Measurements from ENCODE around the gene EEF1AKMT3.

The EEF1AKMT3 gene

DNA sequence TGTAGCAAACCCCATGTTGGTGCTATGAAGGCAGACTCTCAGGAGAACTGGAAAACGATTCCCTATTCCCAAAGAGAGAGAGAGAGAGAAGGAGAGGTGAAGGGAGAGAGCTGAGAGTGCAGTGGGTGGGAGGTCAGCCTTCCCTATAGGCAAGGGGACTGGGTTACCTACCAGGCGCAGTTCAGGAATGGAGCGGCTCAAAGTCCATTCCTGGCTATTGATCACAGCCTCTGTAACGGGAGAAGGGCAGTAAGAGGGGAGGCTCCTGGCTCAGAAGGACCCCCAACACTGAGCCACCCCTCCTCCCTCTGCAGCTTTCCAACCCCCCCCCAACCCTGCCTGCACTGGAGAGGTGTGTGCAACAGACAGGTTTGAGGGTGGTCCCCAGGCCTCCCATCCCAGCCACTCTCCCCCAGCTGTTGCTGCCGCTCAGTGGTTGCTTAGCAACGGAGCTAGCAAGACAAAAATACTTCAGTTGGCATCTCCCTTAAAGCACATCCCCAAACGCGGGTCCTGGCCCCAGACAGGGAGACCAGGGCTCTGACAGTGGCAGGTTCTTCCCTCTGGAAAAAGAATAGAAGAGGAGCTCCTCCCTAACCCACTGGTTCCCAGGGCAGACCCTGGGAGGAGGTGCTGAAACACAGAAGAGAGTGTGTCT, 37.1 kb upstream of the EEF1AKMT3 start:
- DNase-seq, result no peak

DNA sequence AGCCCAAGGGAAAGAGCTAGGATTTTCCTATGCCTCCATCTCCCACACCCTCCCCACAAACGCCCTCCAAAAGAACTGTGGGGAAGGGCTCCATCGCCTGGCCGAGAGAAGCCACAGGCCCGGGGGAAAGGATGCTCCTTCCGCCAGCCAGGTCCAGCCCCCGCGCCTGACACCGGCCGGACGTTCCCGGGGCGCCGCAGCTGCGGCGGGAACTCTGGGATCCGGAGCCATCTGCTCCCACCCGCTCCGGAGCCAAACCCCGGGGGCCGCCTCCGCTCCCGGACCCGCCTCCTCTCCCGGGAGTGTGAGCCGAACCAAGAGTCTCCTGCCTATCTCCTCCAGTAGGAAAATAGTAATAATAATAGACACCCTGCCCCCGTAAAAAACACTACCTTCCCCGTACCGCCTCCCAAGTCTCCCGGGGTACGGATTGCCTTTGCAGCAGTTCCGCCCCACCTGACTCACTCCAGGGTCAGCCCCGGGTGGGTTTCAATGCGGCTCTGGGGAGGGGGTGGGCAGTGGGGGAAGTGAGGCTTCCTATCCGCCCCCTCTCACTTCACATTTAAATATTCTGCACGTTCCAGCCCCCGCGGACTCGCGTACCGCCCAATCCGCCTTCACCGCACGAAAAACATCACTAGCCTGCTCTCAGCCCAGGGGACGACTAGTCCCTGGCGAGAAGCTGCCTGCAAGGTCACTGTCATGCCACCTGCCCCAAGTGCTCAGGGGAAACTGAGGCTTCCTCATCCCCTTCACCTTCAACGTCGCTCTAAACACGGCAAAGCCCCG, 36.3 kb upstream of the EEF1AKMT3 start:
- peak; percentile 21 for DNase-seq

DNA sequence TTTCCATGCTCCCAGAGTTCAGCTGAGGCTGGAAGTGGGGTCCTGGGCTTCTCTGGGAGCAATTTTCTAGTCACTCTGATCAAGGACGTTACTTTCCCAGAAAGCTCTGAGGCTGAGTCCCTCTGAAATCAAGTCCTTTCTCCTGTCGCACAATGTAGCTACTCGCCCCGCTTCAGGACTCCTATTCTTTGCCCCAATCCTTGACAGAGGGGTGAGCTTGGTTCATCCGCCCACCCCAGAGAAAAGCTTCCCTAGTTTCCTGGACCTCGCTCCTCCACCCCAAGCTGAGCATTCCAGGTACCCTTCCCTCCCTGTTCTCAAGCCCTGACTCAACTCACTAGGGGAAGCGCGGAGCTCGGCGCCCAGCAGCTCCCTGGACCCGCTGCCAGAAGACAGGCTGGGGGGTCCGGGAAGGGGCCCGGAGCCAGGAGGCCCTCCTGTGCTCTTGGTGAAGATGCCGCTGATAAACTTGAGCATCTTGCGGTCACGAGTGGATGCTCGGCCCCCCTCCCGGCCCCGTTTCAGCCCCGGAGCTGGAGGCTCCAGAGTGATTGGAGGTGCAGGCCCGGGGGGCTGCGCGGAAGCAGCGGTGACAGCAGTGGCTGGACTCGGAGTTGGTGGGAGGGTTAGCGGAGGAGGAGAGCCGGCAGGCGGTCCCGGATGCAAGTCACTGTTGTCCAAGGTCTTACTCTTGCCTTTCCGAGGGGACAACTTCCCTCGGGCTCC, 35.5 kb upstream of the EEF1AKMT3 start:
- no peak for DNase-seq

DNA sequence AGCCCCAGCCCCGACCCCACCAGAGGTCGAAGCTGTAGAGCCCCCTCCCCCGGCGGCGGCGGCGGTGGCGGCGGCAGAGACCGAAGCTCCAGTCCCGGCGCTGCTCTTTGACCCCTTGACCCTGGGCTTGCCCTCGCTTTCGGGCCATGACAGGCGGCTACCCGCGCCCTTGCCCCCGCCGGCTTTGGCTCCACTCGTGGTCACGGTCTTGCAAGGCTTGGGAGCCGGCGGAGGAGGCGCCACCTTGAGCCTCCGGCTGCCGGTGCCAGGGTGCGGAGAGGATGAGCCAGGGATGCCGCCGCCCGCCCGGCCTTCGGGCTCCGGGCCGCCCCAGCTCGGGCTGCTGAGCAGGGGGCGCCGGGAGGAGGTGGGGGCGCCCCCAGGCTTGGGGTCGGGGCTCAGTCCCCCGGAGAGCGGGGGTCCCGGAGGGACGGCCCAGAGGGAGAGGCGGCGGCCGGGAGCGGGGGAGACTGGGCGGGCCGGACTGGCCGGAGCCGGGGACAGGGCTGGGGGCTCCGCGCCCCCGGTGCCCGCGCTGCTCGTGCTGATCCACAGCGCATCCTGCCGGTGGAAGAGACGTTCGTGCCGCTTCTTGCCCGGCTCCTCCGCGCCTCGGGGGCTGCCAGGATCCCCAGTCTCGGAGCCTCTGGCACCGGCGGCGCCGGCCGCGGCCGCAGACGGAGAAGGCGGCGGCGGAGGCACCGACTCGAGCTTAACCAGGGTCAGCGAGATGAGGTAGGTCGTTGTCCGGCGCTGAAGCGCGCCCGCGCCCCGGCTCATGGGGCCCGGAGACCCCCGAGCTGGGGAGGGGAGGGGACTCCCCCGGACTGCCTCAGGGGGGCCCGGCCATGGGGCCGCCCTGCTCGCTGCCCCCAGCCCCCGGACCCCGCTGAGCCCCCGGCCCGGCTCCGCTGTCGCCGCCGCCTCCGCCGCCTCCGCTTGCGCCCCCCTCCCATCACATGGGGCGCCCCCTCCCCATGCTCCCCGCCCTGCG, 34.6 kb upstream of the EEF1AKMT3 start:
- no peak for DNase-seq

DNA sequence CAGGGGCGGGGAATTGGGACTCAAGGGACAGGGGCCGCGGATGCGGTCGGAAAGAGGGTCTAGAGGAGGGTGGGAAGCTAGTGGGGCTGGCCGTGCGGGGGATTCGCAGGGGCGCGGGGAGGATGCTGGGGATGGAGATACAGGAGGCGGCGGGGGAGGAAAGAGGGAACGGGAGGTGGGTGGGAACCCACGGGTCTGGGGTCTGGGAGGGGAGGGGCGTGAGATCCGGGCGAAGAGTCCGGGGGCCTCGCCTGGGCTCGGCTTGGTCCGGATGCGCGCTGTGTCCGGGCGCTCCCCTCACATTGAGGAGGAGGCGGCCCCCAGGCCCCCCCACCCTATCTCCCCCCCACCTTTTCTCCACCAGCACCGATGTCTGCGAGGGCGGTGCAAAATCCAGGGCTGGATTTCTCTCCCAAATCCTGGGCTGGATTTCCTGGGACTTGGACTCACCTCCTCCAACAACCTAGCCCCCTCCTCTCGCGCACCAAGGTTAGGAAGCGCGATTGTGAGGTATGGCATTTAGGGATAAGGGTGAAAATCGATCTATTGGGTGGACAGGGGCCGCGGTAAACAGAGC, 33.7 kb upstream of the EEF1AKMT3 start, which contains the start of gene AGAP2:
Gene AGAP2 (minus strand): TSS at position 82 of the 577 bp plus-strand sequence. CDS start 496 bp downstream, outside the sequence.
- DNase-seq, result no peak

DNA sequence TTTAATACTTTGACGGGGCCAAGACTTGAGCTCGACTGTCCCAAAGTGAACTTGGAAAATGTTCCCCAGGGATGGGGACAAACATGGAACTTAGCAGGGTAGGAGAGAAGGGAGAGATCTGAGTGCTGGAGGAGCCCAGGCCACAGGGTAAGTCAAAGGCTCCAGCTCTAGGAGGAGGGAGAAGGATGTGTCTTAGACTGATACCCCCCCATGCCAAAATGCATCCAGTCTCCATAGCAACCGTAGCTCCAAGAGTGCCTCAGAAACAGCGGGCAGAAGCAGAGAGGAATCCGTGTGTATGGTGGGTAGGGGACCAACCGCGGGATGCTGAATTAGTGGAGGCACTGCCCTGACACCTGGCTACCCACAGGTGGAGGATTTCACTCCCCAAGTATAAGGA, 33.0 kb upstream of the EEF1AKMT3 start:
- DNase-seq, result no peak

DNA sequence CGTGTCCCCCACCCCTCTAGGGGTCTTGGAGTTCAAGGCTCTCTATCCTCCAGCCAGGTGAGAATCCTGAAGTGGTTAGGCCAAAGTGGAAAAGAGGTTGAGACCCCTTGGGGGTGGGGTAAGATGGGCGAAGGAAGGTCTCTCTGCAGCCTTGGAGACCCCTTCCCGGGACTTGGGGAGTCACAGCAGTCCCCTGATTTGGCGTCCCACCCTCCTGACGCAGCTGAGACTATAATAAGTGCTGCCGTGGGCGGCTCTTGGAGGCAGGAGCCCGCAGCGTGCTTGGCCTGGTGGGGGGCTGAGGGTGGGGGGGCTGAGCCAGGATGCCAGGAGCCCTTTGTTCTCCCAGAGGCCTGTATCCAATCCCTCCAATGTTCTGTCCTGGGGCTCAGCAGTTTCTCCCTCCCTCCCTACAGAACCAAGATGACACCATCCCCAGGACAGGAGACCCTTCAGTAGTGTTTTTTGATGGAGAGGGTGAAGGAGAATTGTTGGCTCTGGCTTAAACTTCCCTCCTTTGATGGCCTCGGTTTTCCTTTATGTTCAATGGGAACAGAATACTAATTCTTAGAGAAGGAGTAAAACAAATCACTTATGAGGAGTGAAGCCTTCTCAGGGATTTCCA, 32.4 kb upstream of the EEF1AKMT3 start:
- no peak for DNase-seq

DNA sequence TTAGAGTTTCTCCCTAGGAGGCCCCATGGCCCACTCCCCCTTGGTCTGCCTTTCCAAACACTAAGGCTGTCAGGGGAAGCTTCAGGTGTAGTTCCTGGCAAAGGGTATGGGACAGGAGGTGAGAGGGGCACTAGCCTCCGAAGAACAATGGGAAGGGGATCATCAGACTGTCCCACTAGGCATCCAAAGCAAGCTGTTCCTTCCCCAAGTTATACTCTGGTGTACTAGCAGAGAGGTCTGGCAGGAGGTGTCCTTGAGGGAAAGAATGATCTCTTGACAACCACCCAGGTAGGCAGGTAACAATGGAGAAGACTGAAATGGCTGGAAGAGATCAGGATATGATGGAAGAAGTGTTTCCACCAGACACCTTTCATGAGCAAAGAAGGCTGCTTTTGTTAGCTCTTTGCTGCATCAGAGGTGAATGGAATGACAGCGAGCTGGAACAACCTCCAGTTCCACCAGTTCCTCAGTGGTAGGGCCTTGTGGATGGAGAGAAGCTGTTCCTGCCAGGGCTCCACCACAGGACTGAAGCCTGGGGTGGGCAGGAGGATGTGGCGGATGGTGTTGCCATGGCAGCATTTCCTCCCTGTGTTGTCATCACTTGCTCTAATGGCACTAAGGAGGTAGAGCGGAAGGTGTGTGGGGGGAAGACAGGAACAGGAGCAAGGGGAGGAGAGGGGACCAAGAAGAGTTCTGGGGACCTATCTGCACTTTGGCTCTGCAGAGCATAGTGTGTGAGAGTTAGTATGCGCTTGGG, 31.6 kb upstream of the EEF1AKMT3 start:
- DNase-seq, result no peak

DNA sequence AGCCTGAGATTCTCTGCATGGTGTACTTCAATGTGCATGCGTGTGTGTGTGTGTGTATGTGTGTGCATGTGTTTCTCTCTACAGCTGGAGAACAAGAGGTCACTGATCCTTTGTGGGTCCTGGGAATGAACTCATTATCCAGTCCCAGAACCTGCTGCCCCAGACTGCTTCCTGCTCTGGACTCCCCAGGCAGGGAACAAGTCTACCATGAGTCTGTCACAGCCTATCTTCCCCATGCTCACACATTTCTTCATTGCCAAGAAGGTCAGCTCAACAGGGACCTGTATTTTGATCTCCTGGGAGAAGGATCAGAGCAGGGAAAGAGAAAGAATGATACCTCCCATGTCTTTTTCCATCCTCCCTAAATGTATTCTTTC, 31.0 kb upstream of the EEF1AKMT3 start:
- DNase-seq, result no peak

DNA sequence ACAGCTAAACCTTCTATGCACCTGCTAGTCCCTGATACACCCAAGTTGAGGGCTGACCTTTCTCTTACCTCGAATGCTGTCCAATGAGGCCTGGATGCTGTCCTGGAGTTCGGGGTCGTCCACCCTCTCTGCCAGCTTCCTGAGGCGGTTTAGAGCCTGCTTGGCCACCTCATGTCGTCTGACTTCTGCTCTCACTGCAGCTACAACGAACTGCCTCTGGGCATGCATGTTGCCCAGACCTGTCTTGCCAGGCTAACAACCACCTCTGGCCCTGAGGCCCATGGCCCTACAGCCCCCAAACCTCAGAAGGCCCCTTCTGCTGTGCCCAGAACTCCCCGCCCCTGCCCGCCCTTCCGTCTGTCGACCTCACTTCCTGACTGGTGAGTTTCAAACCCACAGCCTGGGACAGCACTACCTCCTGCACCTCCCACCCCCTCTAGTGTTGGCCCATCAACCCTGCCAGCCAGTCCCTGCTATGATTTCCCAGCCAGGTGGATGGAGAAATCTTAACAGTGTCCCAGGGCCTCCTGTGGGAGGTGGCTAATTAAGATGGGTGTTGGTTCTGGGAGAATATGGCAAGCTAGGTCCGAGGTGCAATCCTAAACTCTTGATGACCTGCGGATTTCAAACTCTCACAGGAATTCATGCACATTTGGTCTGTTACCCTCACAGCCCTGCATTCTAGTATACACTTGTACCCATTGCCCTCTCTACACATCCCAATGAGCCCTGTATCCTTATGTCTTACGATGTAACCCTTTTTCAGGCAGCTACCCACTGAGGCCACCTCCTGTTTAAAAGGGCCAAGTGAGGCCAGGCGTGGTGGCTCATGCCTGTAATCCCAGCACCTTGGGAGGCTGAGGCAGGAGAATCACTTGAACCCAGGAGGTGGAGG, 30.3 kb upstream of the EEF1AKMT3 start:
- no peak for DNase-seq

DNA sequence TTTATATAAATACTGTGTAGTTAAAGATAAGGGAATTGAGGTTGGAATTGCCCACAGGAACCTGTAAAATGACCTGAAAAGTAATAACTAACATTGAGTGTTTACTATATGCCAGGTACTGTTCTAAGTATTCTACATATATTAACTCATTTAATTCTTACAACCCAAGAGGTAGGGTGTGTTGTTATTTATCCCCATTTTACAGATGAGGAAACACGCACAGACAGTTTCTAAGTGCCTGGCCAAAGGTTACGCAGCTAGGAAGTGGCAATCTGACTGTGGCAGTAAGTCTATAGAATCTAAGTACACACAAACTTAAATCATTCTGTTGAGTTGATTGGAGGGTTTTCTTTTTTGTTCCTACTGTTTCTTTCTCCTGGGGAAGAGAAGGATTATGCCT, 28.6 kb upstream of the EEF1AKMT3 start:
- DNase-seq, result no peak

DNA sequence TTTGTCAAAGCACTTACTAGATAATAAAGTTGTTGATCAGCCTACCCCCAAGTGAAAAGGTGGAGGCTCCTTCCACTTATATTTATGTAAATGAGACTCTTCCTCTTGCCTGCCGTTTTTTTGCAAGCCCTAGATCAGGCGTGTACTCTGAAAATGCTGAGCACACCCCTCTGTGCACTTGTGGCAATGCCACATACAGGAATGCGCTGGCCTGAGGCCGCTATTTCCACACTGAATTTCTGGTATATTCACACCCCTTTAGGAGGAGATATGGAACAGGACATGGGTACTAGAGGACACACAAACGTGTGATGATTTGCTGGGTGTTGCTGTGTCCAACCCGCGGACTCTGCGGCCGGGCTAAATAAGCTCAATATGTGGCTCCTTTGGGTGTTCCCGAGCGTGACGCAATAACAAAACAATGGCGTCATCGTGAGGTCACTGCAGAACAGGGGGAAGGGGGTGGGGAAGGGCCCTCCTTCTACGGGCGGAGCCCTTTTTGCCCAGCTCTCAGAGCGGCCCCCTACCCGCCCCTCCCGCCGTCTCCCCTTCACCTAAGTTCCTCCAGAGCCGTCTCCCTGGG, 28.1 kb upstream of the EEF1AKMT3 start:
- no peak for DNase-seq

DNA sequence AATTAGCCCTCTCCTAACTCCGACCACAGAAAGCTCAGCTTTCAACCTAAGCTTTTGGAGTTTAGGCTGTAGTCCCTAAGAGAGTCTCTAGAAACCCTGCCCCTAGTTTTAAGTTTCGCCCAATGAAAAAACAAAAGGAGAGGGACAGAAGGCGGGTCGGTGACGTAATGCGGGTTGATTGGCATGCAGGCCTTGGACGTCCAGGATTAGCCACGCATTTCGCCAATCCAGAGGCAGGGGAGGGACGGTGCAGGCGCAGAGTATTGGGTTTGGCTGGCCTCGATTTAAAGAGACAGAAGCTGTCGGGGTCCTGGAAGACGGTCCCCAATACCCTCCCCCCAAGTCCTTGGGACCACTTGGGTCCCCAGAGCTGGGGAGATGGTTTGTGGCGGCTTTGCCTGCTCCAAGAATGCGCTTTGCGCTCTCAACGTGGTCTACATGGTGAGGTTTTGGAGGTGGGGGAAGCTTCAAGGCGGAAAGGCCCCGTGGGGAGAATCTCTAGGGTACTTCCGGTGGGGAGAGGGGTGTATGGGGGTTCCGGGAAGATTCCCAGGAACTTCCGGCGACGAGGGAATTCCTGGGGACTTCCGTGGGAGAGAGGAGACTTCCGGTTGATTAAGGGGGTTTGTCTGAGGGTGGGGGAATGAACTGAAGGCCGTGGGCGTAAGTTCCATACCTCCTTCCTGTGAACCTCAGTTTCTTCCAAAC, 27.5 kb upstream of the EEF1AKMT3 start, which contains the start of gene TSPAN31:
Gene TSPAN31 (plus strand): TSS at position 263 of the 708 bp plus-strand sequence. CDS start 116 bp downstream, at position 379.
- DNase-seq, result peak; percentile 99

DNA sequence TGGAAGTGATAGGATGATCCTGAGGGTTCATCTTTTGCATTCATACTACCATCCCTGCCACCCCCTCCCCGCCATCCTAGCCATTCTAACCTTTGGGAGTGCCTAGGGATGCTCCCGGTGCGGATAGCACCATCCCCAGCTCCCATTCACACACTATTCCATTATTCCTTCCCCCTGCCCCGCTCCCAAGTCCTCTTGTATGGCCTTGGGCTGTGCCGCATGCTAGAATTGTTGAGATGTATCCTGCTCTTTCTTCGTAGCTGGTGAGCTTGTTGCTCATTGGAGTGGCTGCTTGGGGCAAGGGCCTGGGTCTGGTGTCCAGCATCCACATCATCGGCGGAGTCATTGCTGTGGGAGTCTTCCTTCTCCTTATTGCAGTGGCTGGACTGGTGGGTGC, 26.9 kb upstream of the EEF1AKMT3 start:
- DNase-seq, result no peak

DNA sequence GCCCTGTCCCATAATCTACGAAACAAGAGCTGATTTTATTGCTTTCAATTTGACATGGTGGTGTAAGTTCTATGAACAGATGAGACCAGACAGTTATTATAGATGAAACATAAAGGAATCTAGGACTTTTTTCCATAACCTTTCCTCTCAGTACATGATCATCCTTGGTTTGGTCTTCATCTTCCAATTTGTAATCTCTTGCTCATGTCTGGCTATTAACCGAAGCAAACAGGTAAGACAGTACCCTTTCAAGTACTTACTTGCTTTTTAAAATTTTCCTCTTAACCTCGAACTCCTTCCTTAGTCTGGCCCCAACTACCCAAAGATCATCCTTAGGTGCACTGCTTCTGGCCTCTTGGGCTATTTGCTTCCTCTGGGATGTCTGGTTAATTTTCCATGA, 26.4 kb upstream of the EEF1AKMT3 start:
- no peak for DNase-seq

DNA sequence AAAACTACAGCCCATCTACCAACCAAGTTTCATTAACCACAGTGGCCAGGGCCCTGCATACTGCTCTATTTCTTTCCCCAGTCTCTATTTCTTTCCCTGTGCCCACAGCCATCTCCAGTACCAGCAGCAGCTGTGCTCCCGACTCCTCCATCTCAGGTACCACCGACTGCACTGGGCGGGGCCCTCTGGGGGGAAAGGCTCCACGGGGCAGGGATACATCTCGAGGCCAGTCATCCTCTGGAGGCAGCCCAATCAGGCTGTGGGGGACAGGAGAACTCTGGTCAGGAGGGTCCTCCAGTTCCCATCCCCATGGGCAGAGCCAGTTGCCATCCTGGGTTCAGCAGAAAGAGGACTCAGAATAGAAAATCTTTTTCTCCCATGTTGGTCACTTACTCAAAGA, 23.4 kb upstream of the EEF1AKMT3 start:
- DNase-seq, result no peak

DNA sequence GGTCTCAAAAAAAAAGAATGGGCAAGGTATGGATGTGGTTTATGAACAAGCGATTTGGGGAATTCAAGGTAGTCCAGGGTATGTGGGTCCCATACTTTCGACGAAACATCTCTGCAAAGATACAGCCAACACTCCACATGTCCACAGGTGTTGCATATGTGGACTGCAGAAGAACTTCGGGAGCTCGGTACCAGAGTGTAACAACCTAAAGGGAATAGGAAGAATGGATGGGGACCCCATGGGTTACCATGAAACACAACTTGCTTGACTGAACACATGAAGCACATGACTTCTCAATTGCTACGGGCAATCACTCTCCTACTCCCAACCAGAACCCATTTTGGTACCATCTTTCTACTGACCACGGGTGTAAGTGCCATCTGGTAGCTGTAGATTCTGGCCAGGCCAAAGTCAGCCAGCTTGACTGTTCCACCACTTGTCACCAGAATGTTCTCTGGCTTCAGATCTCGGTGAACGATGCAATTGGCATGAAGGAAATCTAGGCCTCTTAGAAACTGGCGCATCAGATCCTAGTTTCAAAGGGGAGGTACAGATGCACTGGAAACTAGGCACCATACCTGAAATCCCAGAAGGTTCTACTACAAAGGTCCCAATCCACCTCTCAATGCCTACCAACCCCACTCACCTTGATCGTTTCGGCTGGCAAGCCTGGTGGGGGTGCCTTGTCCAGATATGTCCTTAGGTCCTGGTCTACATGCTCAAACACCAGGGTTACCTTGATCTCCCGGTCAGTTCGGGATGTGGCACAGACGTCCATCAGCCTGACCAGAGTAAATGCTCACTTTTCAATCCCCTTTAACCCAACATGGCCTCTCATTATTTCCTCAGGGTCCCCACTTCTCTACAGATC, 21.6 kb upstream of the EEF1AKMT3 start:
- no peak for DNase-seq

DNA sequence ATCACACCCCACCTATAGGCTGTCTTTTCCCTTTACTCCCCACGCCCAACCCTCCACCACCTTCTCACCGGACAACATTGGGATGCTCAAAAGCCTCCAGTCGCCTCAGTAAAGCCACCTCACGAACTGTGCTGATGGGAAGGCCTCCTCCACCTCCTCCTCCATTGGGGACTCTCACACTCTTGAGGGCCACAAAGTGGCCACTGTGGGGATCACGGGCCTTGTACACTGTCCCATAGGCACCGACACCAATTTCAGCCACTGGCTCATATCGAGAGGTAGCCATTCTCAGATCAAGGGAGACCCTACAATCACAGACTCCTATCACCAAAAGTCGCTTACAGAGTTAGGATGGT, 21.0 kb upstream of the EEF1AKMT3 start:
- no peak for DNase-seq

All from fibroblast of skin of right quadriceps (primary cell).